Panc1 (cell line): Measurements from ENCODE around the gene SMAP1.

Experiments used
- CTCF ChIP-seq: fragments of 450-650 bp; IDR thresholded peaks from 2 replicates; pipeline ENCODE4 v1.5.1; 2017; ENCODE audit warnings: mild to moderate bottlenecking
- POLR2AphosphoS5 ChIP-seq: IDR thresholded peaks from 2 replicates; pipeline ENCODE4 v1.6.1; 2012; ENCODE audit warnings: mild to moderate bottlenecking, low read depth, low read length, moderate library complexity
- SIN3A ChIP-seq: IDR thresholded peaks from 2 replicates; pipeline ENCODE4 v1.6.1; 2012; ENCODE audit warnings: low read depth, mild to moderate bottlenecking, low read length, moderate library complexity, borderline replicate concordance; ENCODE audit not compliant: insufficient read depth
- TCF7L2 ChIP-seq: IDR thresholded peaks from 2 replicates; pipeline ENCODE4 v1.6.1; 2011; ENCODE audit warnings: mild to moderate bottlenecking, low read depth, low read length, inconsistent platforms

GRCh38 chr6:70685494-70686180, 18.0 kb downstream of the SMAP1 start:
- TF ChIP-seq CTCF (no peak), POLR2AphosphoS5 (no peak), TCF7L2 (no peak), SIN3A (no peak)
